NB4 (cell line): ENCODE data around the gene S100A3.
A peak's percentile ranks its signal among the peaks of the same experiment; 100 is the strongest.

Experiments used
- DNase-seq: peaks from one replicate; pipeline ENCODE4 v3.0.0; 2010; ENCODE audit warnings: low read depth
- H3K4me3 ChIP-seq: one replicate; pipeline ENCODE4 v1.5.1; 2011; ENCODE audit warnings: mild to moderate bottlenecking, low read depth, low read length, moderate library complexity
- CTCF ChIP-seq: IDR thresholded peaks from one replicate; pipeline ENCODE4 v1.5.1; 2012; ENCODE audit warnings: low read depth, low read length
- MYC ChIP-seq: IDR thresholded peaks from 2 replicates; pipeline ENCODE4 v1.6.1; 2011; ENCODE audit warnings: low read depth, low read length
- POLR2A ChIP-seq: IDR thresholded peaks from 2 replicates; pipeline ENCODE4 v1.6.1; 2011; ENCODE audit warnings: mild to moderate bottlenecking; ENCODE audit not compliant: insufficient read length; ENCODE audit errors: extremely low read depth
- TF ChIP-seq, protein P1 (sequence below): IDR thresholded peaks from 2 replicates; pipeline ENCODE4 v1.6.1; 2011; ENCODE audit warnings: low read depth, low read length

S100A3 gene

DNA sequence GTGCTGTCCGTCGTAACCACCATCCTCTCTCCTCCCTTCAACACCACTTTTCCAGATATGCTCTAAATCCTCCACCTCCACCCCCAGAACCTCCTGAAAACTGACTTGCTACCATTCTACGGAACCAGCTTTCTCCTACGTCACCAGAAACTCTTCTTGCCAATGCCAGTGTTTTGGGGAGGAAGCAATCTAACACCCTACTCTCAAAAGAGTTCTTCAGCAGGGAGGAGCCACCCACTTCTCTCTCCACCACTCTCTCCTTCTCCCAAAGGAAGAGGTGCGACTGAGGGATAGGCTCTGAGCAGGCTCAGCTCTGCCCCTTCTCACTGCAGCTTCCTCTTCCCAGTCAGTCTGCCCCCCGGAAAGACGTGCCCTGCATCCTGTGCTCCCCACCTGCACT, 22.6 kb upstream of the S100A3 start:
- no peak for TF ChIP-seq MYC
- TF ChIP-seq, protein P1, sequence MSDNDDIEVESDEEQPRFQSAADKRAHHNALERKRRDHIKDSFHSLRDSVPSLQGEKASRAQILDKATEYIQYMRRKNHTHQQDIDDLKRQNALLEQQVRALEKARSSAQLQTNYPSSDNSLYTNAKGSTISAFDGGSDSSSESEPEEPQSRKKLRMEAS, result no peak
- no peak for TF ChIP-seq CTCF
- no peak for TF ChIP-seq POLR2A
- DNase-seq, result no peak
- H3K4me3 ChIP-seq, result no peak overlapping the region

GRCh38 chr1:153570874-153571273, 21.8 kb upstream of the S100A3 start:
- DNase-seq, result no peak
- no peak overlapping the region for H3K4me3 ChIP-seq
- no peak for TF ChIP-seq POLR2A
- TF ChIP-seq, protein P1, result no peak
- TF ChIP-seq CTCF, result no peak
- TF ChIP-seq MYC, result no peak

DNA sequence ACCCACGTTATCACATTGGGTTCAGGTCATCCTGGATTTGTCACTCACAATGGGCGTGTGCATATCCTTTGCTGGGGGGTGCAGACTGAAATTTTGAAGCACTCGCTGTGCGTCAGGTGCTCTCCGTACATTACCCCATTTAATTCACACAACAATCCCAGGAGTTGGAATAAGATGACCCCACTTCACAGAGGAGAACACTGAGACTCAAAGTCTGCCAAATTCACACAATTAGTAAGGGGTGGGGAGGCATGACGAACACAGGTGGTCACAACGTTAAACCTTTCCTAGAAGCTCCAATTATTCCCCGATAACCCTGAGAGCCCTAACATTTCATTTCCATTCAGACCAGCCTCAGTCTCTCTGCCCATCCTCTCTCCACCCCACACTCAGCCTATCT, 20.4 kb upstream of the S100A3 start:
- TF ChIP-seq CTCF (no peak), MYC (no peak), POLR2A (no peak)
- TF ChIP-seq, protein P1, result no peak
- no peak for DNase-seq
- H3K4me3 ChIP-seq, result no peak overlapping the region

- peak; percentile 94 for TF ChIP-seq CTCF
- TF ChIP-seq POLR2A, result no peak
- no peak for TF ChIP-seq MYC
- TF ChIP-seq, protein P1, result peak; percentile 29; the same call in 1 of the 2 replicates
- DNase-seq, result peak; percentile 80
- H3K4me3 ChIP-seq, result no peak overlapping the region
These were observed 19.5 kb upstream of the S100A3 start for GRCh38 chr1:153568367-153569099.

GRCh38 chr1:153567621-153568366, 18.7 kb upstream of the S100A3 start:
- H3K4me3 ChIP-seq, result no peak overlapping the region
- TF ChIP-seq, protein P1, result no peak
- TF ChIP-seq CTCF (no peak), POLR2A (no peak), MYC (no peak)
- no peak for DNase-seq
